Naive B cell (primary cell): Measurements from ENCODE around the gene MTOR. TPM values are rescaled to one million over a fixed set of nuclear protein-coding genes. Genes with fewer than 3 reads are reported as not detected.

Experiments
- ATAC-seq, 2 donors: fragments of 150-1000 bp; cut with Tn5 transposase; 2 replicates each; pipeline ENCODE4 v1.10.0; 2021; ENCODE audit warnings: low read depth in 2 of 2, mild to moderate bottlenecking in 2 of 2, moderate library complexity in 2 of 2
- DNase-seq: peaks from one replicate; pipeline ENCODE4 v3.0.0; 2022
- H3K27ac Mint-ChIP-seq, 6 donors: one replicate each; pipeline ENCODE4 v1.8.0; 2020 to 2022; ENCODE audit warnings: mild to moderate bottlenecking in 6 of 6, mixed read lengths in 6 of 6, moderate library complexity in 5 of 6, inconsistent platforms in 2 of 6
- H3K27me3 Mint-ChIP-seq, 3 donors: one replicate each; pipeline ENCODE4 v1.8.0; 2021 to 2022; ENCODE audit warnings: mixed read lengths in 3 of 3, mild to moderate bottlenecking in 1 of 3
- H3K36me3 Mint-ChIP-seq, 2 donors: one replicate each; pipeline ENCODE4 v1.8.0; 2020 to 2022; ENCODE audit warnings: mixed read lengths in 2 of 2, inconsistent platforms in 1 of 2, mild to moderate bottlenecking in 1 of 2
- H3K4me1 Mint-ChIP-seq, 3 donors: one replicate each; pipeline ENCODE4 v1.8.0; 2020 to 2022; ENCODE audit warnings: mixed read lengths in 3 of 3, inconsistent platforms in 1 of 3, mild to moderate bottlenecking in 1 of 3, moderate library complexity in 1 of 3
- H3K4me3 Mint-ChIP-seq, 8 donors: one replicate each; pipeline ENCODE4 v1.8.0; 2020 to 2022; ENCODE audit warnings: mild to moderate bottlenecking in 8 of 8, mixed read lengths in 8 of 8, moderate library complexity in 8 of 8, inconsistent platforms in 2 of 8
- H3K9me3 Mint-ChIP-seq, 7 donors: one replicate each; pipeline ENCODE4 v1.8.0; 2020 to 2022; ENCODE audit warnings: mixed read lengths in 7 of 7, mild to moderate bottlenecking in 5 of 7, inconsistent platforms in 2 of 7, moderate library complexity in 1 of 7
- polyA plus RNA-seq, 6 donors: library from polyadenylated mRNA; unstranded; fragments of 300-500 nt; fragmentation: Illumina TruSeq; gene quantifications; one replicate each; pipeline ENCODE4 v1.2.3, GENCODE V29; 2021; ENCODE audit warnings: low read depth in 6 of 6

MTOR gene
- polyA plus RNA-seq, 6 donors from 2014 or later = 0.88 to 10.3 (median 4.6) TPM

- peaks cover 0 to 3% of the 10 kb centered on the region in 2 donors for H3K36me3 Mint-ChIP-seq
- no peaks in the 10 kb centered on the region for H3K27me3 Mint-ChIP-seq
- H3K27ac Mint-ChIP-seq = peak within 1 kb of the TSS in 5 of 6 donors; percentile 55 to 92 (median 83)
- H3K4me3 Mint-ChIP-seq = peak within 1 kb of the TSS; percentile 85 to 96 (median 92)
- peaks cover 14 to 29% (median 15%) of the 10 kb centered on the region in 3 donors for H3K4me1 Mint-ChIP-seq
- ATAC-seq (peak; percentile 94 to 95), DNase-seq (peak; percentile 94)
- no peaks in the 10 kb centered on the region for H3K9me3 Mint-ChIP-seq
These were observed 202.2 kb downstream of the MTOR start, which contains the start of gene SRM for GRCh38 chr1:11059968-11060830. Gene SRM (minus strand): TSS chr1:11060018. CDS start chr1:11059943, 75 bp downstream.

DNA sequence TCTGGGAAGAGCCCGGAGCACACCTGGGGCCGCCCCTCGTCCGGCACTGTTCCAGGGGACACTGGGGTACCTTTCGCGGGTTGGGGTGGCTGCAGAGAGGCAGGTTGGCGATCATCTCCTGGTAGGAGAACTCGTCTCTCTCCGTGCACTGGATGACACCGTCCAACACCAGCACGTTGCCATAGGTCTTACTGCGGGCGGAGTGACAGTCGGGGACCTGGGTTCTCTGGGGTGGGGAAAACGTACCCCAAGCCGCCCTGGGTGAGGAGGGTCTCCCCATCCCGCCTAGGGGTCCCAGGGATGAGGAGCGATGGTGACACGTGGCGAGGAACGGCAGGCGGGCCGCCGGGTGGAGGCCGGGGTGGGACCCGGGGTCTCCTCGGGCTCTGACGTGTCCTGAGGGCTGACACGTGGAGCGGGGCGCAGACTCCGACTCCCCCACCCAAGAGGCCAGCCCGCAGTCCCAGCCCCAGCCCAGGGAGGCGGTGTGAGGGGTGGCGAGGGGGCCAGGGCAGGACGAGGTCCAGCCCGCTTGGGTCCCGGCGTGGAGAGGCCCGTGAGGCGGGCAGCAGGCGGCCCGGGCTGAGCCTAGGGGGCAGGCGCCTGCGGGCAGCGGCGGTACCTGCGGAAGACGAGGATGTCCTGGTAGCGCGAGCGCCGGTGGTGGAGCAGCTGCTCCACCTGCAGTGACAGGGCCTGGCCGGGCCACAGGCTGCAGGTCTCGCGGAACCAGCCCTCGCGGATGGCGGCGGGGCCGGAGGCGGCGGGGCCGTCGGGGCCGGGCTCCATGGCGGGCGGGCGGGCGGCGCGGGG is 203.0 kb downstream of the MTOR start:
- no peaks in the 10 kb centered on the region for H3K36me3 Mint-ChIP-seq
- no peak for DNase-seq
- peak overlapping the region in 4 of 6 donors; percentile 70 to 92 (median 72) for H3K27ac Mint-ChIP-seq
- peak overlapping the region; percentile 85 to 94 (median 90) for H3K4me3 Mint-ChIP-seq
- H3K27me3 Mint-ChIP-seq = no peaks in the 10 kb centered on the region
- ATAC-seq = peak; percentile 24 to 25
- no peaks in the 10 kb centered on the region for H3K9me3 Mint-ChIP-seq
- peaks cover 14 to 29% (median 15%) of the 10 kb centered on the region in 3 donors for H3K4me1 Mint-ChIP-seq

GRCh38 chr1:11058595-11059154 is 203.7 kb downstream of the MTOR start:
- ATAC-seq (no peak), DNase-seq (no peak)
- peak overlapping the region; percentile 85 to 94 (median 90) for H3K4me3 Mint-ChIP-seq
- H3K9me3 Mint-ChIP-seq = no peaks in the 10 kb centered on the region
- H3K36me3 Mint-ChIP-seq = no peaks in the 10 kb centered on the region
- H3K4me1 Mint-ChIP-seq = peaks cover 14 to 29% (median 15%) of the 10 kb centered on the region in 3 donors
- H3K27ac Mint-ChIP-seq = peak overlapping the region in 2 of 6 donors; percentile 62 to 75
- H3K27me3 Mint-ChIP-seq = no peaks in the 10 kb centered on the region

GRCh38 chr1:11058026-11058425 is 204.3 kb downstream of the MTOR start:
- Mint-ChIP-seq H3K27ac (peak overlapping the region in 3 of 6 donors; percentile 7 to 38 (median 26)), H3K36me3 (no peaks in the 10 kb centered on the region), H3K4me1 (peaks cover 14 to 29% (median 15%) of the 10 kb centered on the region in 3 donors), H3K27me3 (no peaks in the 10 kb centered on the region), H3K4me3 (peak overlapping the region; percentile 35 to 92 (median 64)), H3K9me3 (no peaks in the 10 kb centered on the region)
- DNase-seq (no peak), ATAC-seq (no peak)

- H3K9me3 Mint-ChIP-seq = no peaks in the 10 kb centered on the region
- H3K27me3 Mint-ChIP-seq = no peaks in the 10 kb centered on the region
- DNase-seq = no peak
- H3K4me1 Mint-ChIP-seq = peaks cover 14 to 29% (median 15%) of the 10 kb centered on the region in 3 donors
- H3K36me3 Mint-ChIP-seq = no peaks in the 10 kb centered on the region
- ATAC-seq = no peak
- H3K4me3 Mint-ChIP-seq = peak overlapping the region in 4 of 8 donors; percentile 49 to 84 (median 63)
- H3K27ac Mint-ChIP-seq = peak overlapping the region in 1 of 6 donors; percentile 87
These were observed 204.9 kb downstream of the MTOR start for GRCh38 chr1:11057477-11057876.

Other genes starting within 250 kb of the MTOR start
- gene TARDBP, start 249.9 kb downstream of the MTOR start, polyA plus RNA-seq = 10 to 100 TPM; 38.9 to 83.8 (median 64.3) TPM
- under 1 TPM in 2 of 6 donors, not detected in 4; 0.10 to 0.26 TPM for gene MASP2, start 215.3 kb downstream of the MTOR start, polyA plus RNA-seq
- 100 to 1,000 TPM in 2 of 6 donors, 10 to 100 TPM in 4; 74.3 to 133 (median 89.4) TPM for gene SRM, start 202.5 kb downstream of the MTOR start, polyA plus RNA-seq
- gene EXOSC10, start 162.7 kb downstream of the MTOR start, polyA plus RNA-seq = 10 to 100 TPM; 23.4 to 55.2 (median 41.4) TPM
- not detected for gene ANGPTL7, start 73.2 kb downstream of the MTOR start, polyA plus RNA-seq
- gene UBIAD1, start 10.6 kb upstream of the MTOR start, polyA plus RNA-seq = 10 to 100 TPM; 45.2 to 75.2 (median 49.1) TPM
- under 1 TPM in 4 of 6 donors, not detected in 2; 0.05 to 0.09 (median 0.05) TPM for gene DISP3, start 216.6 kb upstream of the MTOR start, polyA plus RNA-seq